Left ventricle myocardium inferior (tissue), 1 donor: ENCODE data around the gene MSANTD7. TPM values are rescaled to one million over a fixed set of nuclear protein-coding genes. Genes with fewer than 3 reads are reported as not detected.
A peak's percentile ranks its signal among the peaks of the same experiment; 100 is the strongest.

Experiments used
- DNase-seq: peaks from one replicate; pipeline ENCODE4 v3.0.0-alpha.2; 2020
- H3K27ac ChIP-seq: fragments of 200-600 bp; replicated peaks from 2 replicates; pipeline ENCODE4 v1.8.0; 2021
- H3K27me3 ChIP-seq: fragments of 200-600 bp; 2 replicates; pipeline ENCODE4 v1.8.0; 2021; ENCODE audit warnings: low read depth
- H3K36me3 ChIP-seq: fragments of 200-600 bp; 2 replicates; pipeline ENCODE4 v1.8.0; 2021
- H3K4me1 ChIP-seq: fragments of 200-600 bp; 2 replicates; pipeline ENCODE4 v1.8.0; 2021
- H3K4me3 ChIP-seq: fragments of 200-600 bp; 2 replicates; pipeline ENCODE4 v1.8.0; 2021; ENCODE audit warnings: mild to moderate bottlenecking, moderate library complexity
- H3K9me3 ChIP-seq: fragments of 200-600 bp; replicated peaks from 2 replicates; pipeline ENCODE4 v1.8.0; 2021
- CTCF ChIP-seq: fragments of 200-600 bp; IDR thresholded peaks from 2 replicates; pipeline ENCODE4 v1.8.0; 2021; ENCODE audit warnings: antibody characterized with exemption, mild to moderate bottlenecking, borderline replicate concordance
- intact Hi-C: fragments of 100-400 bp; cut with micrococcal nuclease; formaldehyde crosslinking; loops from one replicate; pipeline ENCODE4 v1.11.0; 2022
- total RNA-seq: library from RNA; stranded (reverse); fragmentation: NEBNext Ultra II Directional; extraction: Animal tissue kit (Norgen Biotek cat#: 25700); gene quantifications from one replicate; pipeline ENCODE4 v1.2.1, GENCODE V29; 2021
- donor health status: DM: no; HTN: yes; CAD: no; lungs with severe emphysema.

Gene MSANTD7
- total RNA-seq, 1 donor from 2014 or later: 5.0 TPM

- Histone ChIP-seq H3K27ac (peak overlapping the region; percentile 96), H3K36me3 (peaks cover 44% of the 10 kb centered on the region), H3K4me3 (peak overlapping the region; percentile 92), H3K27me3 (no peaks in the 10 kb centered on the region), H3K4me1 (peaks cover 35% of the 10 kb centered on the region), H3K9me3 (no peaks in the 10 kb centered on the region)
- TF ChIP-seq CTCF: no peak
- intact Hi-C loops: no loop called here
- no peak for DNase-seq
Measured at GRCh38 chr10:14839305-14839695, 1.2 kb downstream of the MSANTD7 start.

- Histone ChIP-seq H3K9me3 (no peaks in the 10 kb centered on the region), H3K4me1 (peaks cover 35% of the 10 kb centered on the region), H3K36me3 (peaks cover 53% of the 10 kb centered on the region), H3K27ac (no peak overlapping the region), H3K27me3 (no peaks in the 10 kb centered on the region), H3K4me3 (no peak overlapping the region)
- DNase-seq: no peak
- no peak for TF ChIP-seq CTCF
- intact Hi-C loops: no loop called here
Measured at GRCh38 chr10:14840178-14840577, 2.1 kb downstream of the MSANTD7 start.

- Histone ChIP-seq H3K27ac (no peak overlapping the region), H3K9me3 (no peaks in the 10 kb centered on the region), H3K4me1 (peaks cover 17% of the 10 kb centered on the region), H3K36me3 (peaks cover 54% of the 10 kb centered on the region), H3K4me3 (no peak overlapping the region), H3K27me3 (no peaks in the 10 kb centered on the region)
- intact Hi-C loops: no loop called here
- no peak for TF ChIP-seq CTCF
- no peak for DNase-seq
Measured at GRCh38 chr10:14843327-14843988, 5.4 kb downstream of the MSANTD7 start.

GRCh38 chr10:14844948-14845347 lies 6.8 kb downstream of the MSANTD7 start:
- Histone ChIP-seq H3K9me3 (no peaks in the 10 kb centered on the region), H3K36me3 (peaks cover 65% of the 10 kb centered on the region), H3K4me1 (peaks cover 2% of the 10 kb centered on the region), H3K27ac (no peak overlapping the region), H3K27me3 (no peaks in the 10 kb centered on the region), H3K4me3 (no peak overlapping the region)
- intact Hi-C loops: no loop called here
- no peak for DNase-seq
- no peak for TF ChIP-seq CTCF

- Histone ChIP-seq H3K4me1 (no peaks in the 10 kb centered on the region), H3K9me3 (no peaks in the 10 kb centered on the region), H3K36me3 (peaks cover 35% of the 10 kb centered on the region), H3K4me3 (no peak overlapping the region), H3K27me3 (no peaks in the 10 kb centered on the region), H3K27ac (no peak overlapping the region)
- DNase-seq: no peak
- intact Hi-C loops: no loop called here
- no peak for TF ChIP-seq CTCF
Measured at GRCh38 chr10:14852236-14852635, 14.1 kb downstream of the MSANTD7 start.

GRCh38 chr10:14855453-14855852 lies 17.3 kb downstream of the MSANTD7 start:
- H3K9me3 ChIP-seq: no peaks in the 10 kb centered on the region
- H3K4me3 ChIP-seq: no peak overlapping the region
- H3K27me3 ChIP-seq: no peaks in the 10 kb centered on the region
- H3K36me3 ChIP-seq: peaks cover 34% of the 10 kb centered on the region
- TF ChIP-seq CTCF: no peak
- H3K4me1 ChIP-seq: no peaks in the 10 kb centered on the region
- DNase-seq: no peak
- no peak overlapping the region for H3K27ac ChIP-seq
- intact Hi-C loops: no loop called here
